Measurements from ENCODE around the gene PAFAH2. TPM values are rescaled to one million over a fixed set of nuclear protein-coding genes. Genes with fewer than 3 reads are reported as not detected.

PAFAH2 gene
- polyA plus RNA-seq, 1 experiment, result 11.8 TPM

DNA sequence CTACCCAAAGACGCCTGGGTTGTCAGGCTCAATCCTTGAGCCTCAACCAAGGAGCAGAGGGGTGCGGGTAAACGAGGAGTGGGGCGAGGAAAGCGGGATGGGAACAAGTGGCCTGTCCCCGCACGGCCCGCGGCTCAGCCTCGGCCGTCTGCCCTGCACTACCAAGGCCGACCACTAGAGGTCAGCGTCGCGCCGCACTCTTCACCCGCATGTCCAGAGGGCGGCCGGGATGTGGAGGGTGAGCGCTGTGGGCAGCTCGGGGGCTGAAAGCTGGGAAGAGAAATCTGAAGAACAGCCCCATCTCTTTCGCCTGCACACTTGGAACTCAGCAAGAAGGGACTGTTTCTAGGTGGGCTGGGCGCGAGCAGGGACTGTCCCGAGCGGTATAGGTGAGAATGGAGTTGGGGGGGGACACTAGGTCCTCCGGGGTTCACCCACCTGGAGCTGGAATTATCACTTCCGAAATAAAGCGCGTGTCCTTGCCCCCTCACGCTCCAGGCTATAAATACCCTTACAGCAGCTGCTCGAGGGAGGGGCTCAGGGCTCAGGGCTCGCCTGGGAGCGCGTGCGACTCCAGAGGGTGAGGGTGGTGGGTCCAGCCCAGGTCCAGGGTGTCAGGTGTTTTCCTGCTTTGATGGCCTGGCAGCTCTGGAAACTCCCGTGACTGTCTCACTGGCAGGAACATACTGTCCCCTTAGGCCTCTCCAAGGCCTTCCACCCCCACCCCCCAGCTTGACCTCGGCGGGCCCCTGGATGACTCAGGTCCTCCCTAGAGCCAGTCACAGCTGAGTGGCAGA, 38.3 kb upstream of the PAFAH2 start:
- peak; percentile 23 for DNase-seq (ENCODE audit: low read depth, low spot score)
- TF ChIP-seq, protein P1, sequence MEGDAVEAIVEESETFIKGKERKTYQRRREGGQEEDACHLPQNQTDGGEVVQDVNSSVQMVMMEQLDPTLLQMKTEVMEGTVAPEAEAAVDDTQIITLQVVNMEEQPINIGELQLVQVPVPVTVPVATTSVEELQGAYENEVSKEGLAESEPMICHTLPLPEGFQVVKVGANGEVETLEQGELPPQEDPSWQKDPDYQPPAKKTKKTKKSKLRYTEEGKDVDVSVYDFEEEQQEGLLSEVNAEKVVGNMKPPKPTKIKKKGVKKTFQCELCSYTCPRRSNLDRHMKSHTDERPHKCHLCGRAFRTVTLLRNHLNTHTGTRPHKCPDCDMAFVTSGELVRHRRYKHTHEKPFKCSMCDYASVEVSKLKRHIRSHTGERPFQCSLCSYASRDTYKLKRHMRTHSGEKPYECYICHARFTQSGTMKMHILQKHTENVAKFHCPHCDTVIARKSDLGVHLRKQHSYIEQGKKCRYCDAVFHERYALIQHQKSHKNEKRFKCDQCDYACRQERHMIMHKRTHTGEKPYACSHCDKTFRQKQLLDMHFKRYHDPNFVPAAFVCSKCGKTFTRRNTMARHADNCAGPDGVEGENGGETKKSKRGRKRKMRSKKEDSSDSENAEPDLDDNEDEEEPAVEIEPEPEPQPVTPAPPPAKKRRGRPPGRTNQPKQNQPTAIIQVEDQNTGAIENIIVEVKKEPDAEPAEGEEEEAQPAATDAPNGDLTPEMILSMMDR (IDR thresholded peaks at IDR 0.05; ENCODE audit: low read depth, low read length), result peak; percentile 95
- ChIA-PET CTCF (interaction anchor here (0.6 to 3.7 kb wide), 22 partner anchors 9 to 381 kb away, joined by 3 to 65 read pairs (median 3); partner anchors contain the start of genes CEP85 and ZNF593), POLR2A (interaction anchor here (0.6 to 0.7 kb wide), 3 partner anchors 11 to 197 kb away, joined by 3 to 6 read pairs (median 3); no protein-coding TSS in a partner anchor)
- Histone ChIP-seq H3K27me3 (ENCODE audit: control insufficient read depth, insufficient read depth, low read length) (peaks cover 12% of the 10 kb centered on the region), H3K27ac (ENCODE audit: low read depth, low read length) (no peak overlapping the region), H3K9me3 (ENCODE audit: control insufficient read depth, insufficient read depth, low read length) (peaks cover 3% of the 10 kb centered on the region; the same call in 1 of the 2 replicates), H3K4me3 (ENCODE audit: low read depth, low read length) (peak overlapping the region; percentile 85)

- TF ChIP-seq, protein P1 (IDR thresholded peaks at IDR 0.05; ENCODE audit: low read depth, low read length), result no peak
- H3K27me3 ChIP-seq (ENCODE audit: control insufficient read depth, insufficient read depth, low read length), result peaks cover 12% of the 10 kb centered on the region
- H3K4me3 ChIP-seq (ENCODE audit: low read depth, low read length), result peak overlapping the region; percentile 85
- peaks cover 3% of the 10 kb centered on the region; the same call in 1 of the 2 replicates for H3K9me3 ChIP-seq (ENCODE audit: control insufficient read depth, insufficient read depth, low read length)
- peak; percentile 66 for DNase-seq (ENCODE audit: low read depth, low spot score)
- H3K27ac ChIP-seq (ENCODE audit: low read depth, low read length), result no peak overlapping the region
- ChIA-PET POLR2A (interaction anchor here (0.6 kb wide), 2 partner anchors 20 to 68 kb away, joined by 3 to 4 read pairs; no protein-coding TSS in a partner anchor), CTCF (interaction anchor here (0.7 to 3.7 kb wide), 10 partner anchors 9 to 199 kb away, joined by 3 to 65 read pairs (median 4); partner anchors contain the start of genes CEP85 and ZNF593)
Observed at GRCh38 chr1:26035203-26035958, 37.5 kb upstream of the PAFAH2 start.

- ChIA-PET POLR2A (interaction anchor here (0.6 to 1.1 kb wide), 5 partner anchors 20 to 215 kb away, joined by 3 to 4 read pairs (median 3); partner anchors contain the start of gene MTFR1L), CTCF (interaction anchor here (0.7 to 3.7 kb wide), 6 partner anchors 10 to 166 kb away, joined by 3 to 65 read pairs (median 4); no protein-coding TSS in a partner anchor)
- no peak overlapping the region for H3K27ac ChIP-seq (ENCODE audit: low read depth, low read length)
- peaks cover 3% of the 10 kb centered on the region; the same call in 1 of the 2 replicates for H3K9me3 ChIP-seq (ENCODE audit: control insufficient read depth, insufficient read depth, low read length)
- peaks cover 12% of the 10 kb centered on the region for H3K27me3 ChIP-seq (ENCODE audit: control insufficient read depth, insufficient read depth, low read length)
- no peak for DNase-seq (ENCODE audit: low read depth, low spot score)
- TF ChIP-seq, protein P1 (IDR thresholded peaks at IDR 0.05; ENCODE audit: low read depth, low read length), result no peak
- H3K4me3 ChIP-seq (ENCODE audit: low read depth, low read length), result peak overlapping the region; percentile 85
Observed at GRCh38 chr1:26034504-26035202, 36.8 kb upstream of the PAFAH2 start.

DNA sequence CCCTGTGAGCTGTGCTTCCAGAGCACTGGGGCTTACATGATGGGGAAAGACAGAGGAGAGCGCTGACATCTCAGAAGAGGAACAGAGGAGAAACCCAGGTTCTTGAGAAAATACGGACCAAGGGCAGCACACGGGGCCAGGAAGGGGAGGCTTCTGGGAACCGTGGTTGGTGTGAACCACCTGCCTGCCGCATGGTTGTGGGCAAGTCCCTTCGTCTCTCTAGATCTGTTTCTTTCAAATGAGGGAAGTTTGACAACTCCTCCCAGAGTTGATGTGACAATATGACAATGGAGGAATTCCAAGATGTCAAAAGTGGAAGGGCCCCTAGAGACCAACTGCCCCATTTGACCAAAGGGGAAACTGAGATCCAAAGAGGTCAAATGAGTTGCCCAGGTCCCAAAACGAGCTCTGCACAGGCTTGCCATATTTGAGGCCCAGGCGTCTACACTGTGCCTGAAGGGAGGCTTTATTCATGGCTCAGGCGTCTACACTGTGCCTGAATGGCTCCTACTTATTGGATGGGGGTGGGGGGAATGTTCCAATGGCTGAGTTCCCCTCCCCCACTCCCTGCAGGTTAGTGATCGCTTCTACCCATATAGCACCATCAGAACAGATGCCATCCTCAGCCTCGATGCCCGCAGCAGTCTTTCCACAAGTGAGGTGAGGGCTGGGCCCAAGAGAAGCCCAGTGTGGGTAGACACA, 34.9 kb upstream of the PAFAH2 start:
- Histone ChIP-seq H3K4me3 (ENCODE audit: low read depth, low read length) (no peak overlapping the region), H3K9me3 (ENCODE audit: control insufficient read depth, insufficient read depth, low read length) (peaks cover 3% of the 10 kb centered on the region; the same call in 1 of the 2 replicates), H3K27me3 (ENCODE audit: control insufficient read depth, insufficient read depth, low read length) (peaks cover 6% of the 10 kb centered on the region), H3K27ac (ENCODE audit: low read depth, low read length) (no peak overlapping the region)
- ChIA-PET CTCF (no interaction called here), POLR2A (no interaction called here)
- no peak for DNase-seq (ENCODE audit: low read depth, low spot score)
- TF ChIP-seq, protein P1 (IDR thresholded peaks at IDR 0.05; ENCODE audit: low read depth, low read length), result no peak
